MM.1S (cell line): Measurements from ENCODE around the gene LMX1B.

Source experiments
- DNase-seq: peaks from one replicate; pipeline ENCODE4 v3.0.0-alpha.2; 2015
- H2AFZ ChIP-seq: fragments of 300-600 bp; sonication (generic); 2 replicates; pipeline ENCODE4 v1.6.0; 2016; ENCODE audit warnings: antibody characterized with exemption, low read length
- H3F3A ChIP-seq: fragments of 300-600 bp; sonication (generic); 2 replicates; pipeline ENCODE4 v1.6.1; 2016; ENCODE audit warnings: mild to moderate bottlenecking, antibody characterized with exemption, low read length, moderate library complexity, mixed read lengths; ENCODE audit not compliant: insufficient read depth
- H3K27ac ChIP-seq: fragments of 300-600 bp; sonication (generic); 2 replicates; pipeline ENCODE4 v1.5.1; 2016; ENCODE audit warnings: mild to moderate bottlenecking, low read length
- H3K27me3 ChIP-seq: fragments of 300-600 bp; sonication (generic); replicated peaks from 2 replicates; pipeline ENCODE4 v1.6.0; 2016; ENCODE audit warnings: low read length; ENCODE audit not compliant: insufficient read depth
- H3K36me3 ChIP-seq: fragments of 300-600 bp; sonication (generic); replicated peaks from 2 replicates; pipeline ENCODE4 v1.6.1; 2016; ENCODE audit warnings: mild to moderate bottlenecking, low read length, mixed read lengths; ENCODE audit not compliant: insufficient read depth
- H3K4me1 ChIP-seq: fragments of 300-600 bp; sonication (generic); 2 replicates; pipeline ENCODE4 v1.6.1; 2016; ENCODE audit warnings: low read length, mixed read lengths
- H3K4me2 ChIP-seq: fragments of 300-600 bp; sonication (generic); 2 replicates; pipeline ENCODE4 v1.6.0; 2016; ENCODE audit warnings: low read depth, low read length
- H3K4me3 ChIP-seq: fragments of 300-600 bp; sonication (generic); 2 replicates; pipeline ENCODE4 v1.5.1; 2016; ENCODE audit warnings: low read length, mixed read lengths
- H3K79me2 ChIP-seq: fragments of 300-600 bp; sonication (generic); 2 replicates; pipeline ENCODE4 v1.6.1; 2016; ENCODE audit warnings: mixed run types, low read length, mixed read lengths
- H3K9ac ChIP-seq: fragments of 300-600 bp; sonication (generic); 2 replicates; pipeline ENCODE4 v1.6.1; 2016; ENCODE audit warnings: low read length, mixed read lengths
- H3K9me2 ChIP-seq: fragments of 300-600 bp; sonication (generic); replicated peaks from 2 replicates; pipeline ENCODE4 v1.6.1; 2016; ENCODE audit warnings: mild to moderate bottlenecking, low read length, mixed read lengths; ENCODE audit not compliant: insufficient read depth
- H3K9me3 ChIP-seq: fragments of 300-600 bp; sonication (generic); replicated peaks from 2 replicates; pipeline ENCODE4 v1.6.1; 2016; ENCODE audit warnings: mild to moderate bottlenecking, low read length, mixed read lengths; ENCODE audit not compliant: insufficient read depth
- H4K20me1 ChIP-seq: fragments of 300-600 bp; sonication (generic); 2 replicates; pipeline ENCODE4 v1.6.1; 2016; ENCODE audit warnings: mild to moderate bottlenecking, low read length, moderate library complexity, mixed read lengths; ENCODE audit not compliant: insufficient read depth
- CTCF ChIP-seq: fragments of 300-600 bp; sonication (generic); IDR thresholded peaks from 2 replicates; pipeline ENCODE4 v1.5.1; 2016; ENCODE audit warnings: antibody characterized with exemption, low read length, mixed read lengths
- EZH2 ChIP-seq: fragments of 300-600 bp; sonication (generic); optimal IDR thresholded peaks from 2 replicates; pipeline ENCODE3; 2017; ENCODE audit warnings: low read depth, mild to moderate bottlenecking, antibody characterized with exemption, low read length, mixed read lengths
- EZH2phosphoT487 ChIP-seq: fragments of 300-600 bp; sonication (generic); IDR thresholded peaks from 2 replicates; pipeline ENCODE4 v1.6.1; 2018; ENCODE audit warnings: antibody characterized with exemption, low read length

LMX1B gene

GRCh38 chr9:126677188-126678084 is 63.7 kb downstream of the LMX1B start:
- TF ChIP-seq EZH2phosphoT487 (no peak), EZH2 (no peak), CTCF (no peak)
- H3K4me3 ChIP-seq: no peak overlapping the region
- H3K9me3 ChIP-seq: no peaks in the 10 kb centered on the region
- no peak for DNase-seq
- H3K9me2 ChIP-seq: no peaks in the 10 kb centered on the region
- peaks cover 87% of the 10 kb centered on the region for H3K27me3 ChIP-seq
- no peaks in the 10 kb centered on the region for H3F3A ChIP-seq
- no peaks in the 10 kb centered on the region for H3K79me2 ChIP-seq
- no peaks in the 10 kb centered on the region for H4K20me1 ChIP-seq
- no peak overlapping the region for H3K27ac ChIP-seq
- no peak overlapping the region for H3K4me2 ChIP-seq
- H3K36me3 ChIP-seq: no peaks in the 10 kb centered on the region
- no peak overlapping the region for H2AFZ ChIP-seq
- no peaks in the 10 kb centered on the region for H3K4me1 ChIP-seq
- H3K9ac ChIP-seq: no peak overlapping the region

GRCh38 chr9:126678989-126679388 is 65.3 kb downstream of the LMX1B start:
- Histone ChIP-seq H4K20me1 (no peaks in the 10 kb centered on the region), H3K4me2 (no peak overlapping the region), H3K4me3 (no peak overlapping the region), H3K9me3 (no peaks in the 10 kb centered on the region), H3K79me2 (no peaks in the 10 kb centered on the region), H3K4me1 (no peaks in the 10 kb centered on the region), H3K27ac (no peak overlapping the region), H3K9ac (no peak overlapping the region), H3K27me3 (peaks cover 82% of the 10 kb centered on the region), H2AFZ (no peak overlapping the region), H3K36me3 (no peaks in the 10 kb centered on the region), H3K9me2 (no peaks in the 10 kb centered on the region), H3F3A (no peaks in the 10 kb centered on the region)
- no peak for DNase-seq
- TF ChIP-seq CTCF (no peak), EZH2 (no peak), EZH2phosphoT487 (no peak)

- TF ChIP-seq EZH2phosphoT487 (no peak), CTCF (no peak), EZH2 (no peak)
- Histone ChIP-seq H3K4me3 (no peak overlapping the region), H3K9ac (no peak overlapping the region), H3K4me1 (no peaks in the 10 kb centered on the region), H3K27ac (no peak overlapping the region), H2AFZ (no peak overlapping the region), H3K9me2 (no peaks in the 10 kb centered on the region), H4K20me1 (no peaks in the 10 kb centered on the region), H3K4me2 (no peak overlapping the region), H3K27me3 (peaks cover 87% of the 10 kb centered on the region), H3K79me2 (no peaks in the 10 kb centered on the region), H3K9me3 (no peaks in the 10 kb centered on the region), H3F3A (no peaks in the 10 kb centered on the region), H3K36me3 (no peaks in the 10 kb centered on the region)
- DNase-seq: no peak
Observed at GRCh38 chr9:126681336-126681735, 67.6 kb downstream of the LMX1B start.
